Small intestine (tissue), 7 donors: ENCODE data around the gene NSMCE1. TPM values are rescaled to one million over a fixed set of nuclear protein-coding genes. Genes with fewer than 3 reads are reported as not detected.
A peak's percentile ranks its signal among the peaks of the same experiment; 100 is the strongest.

Experiments used
- DNase-seq, 2 donors: peaks; one replicate each; pipeline versions ENCODE4 v3.0.0 to v3.0.0-alpha.2; 2013
- FAIRE-seq: peaks from 2 replicates; lab custom pipeline; 2012; peaks lifted over from hg19 to GRCh38; lab: Jason Lieb, UNC
- H3K27ac ChIP-seq, 3 donors: one replicate each; pipeline ENCODE4 v1.5.1; 2013; ENCODE audit warnings: low read length in 2 of 3, mild to moderate bottlenecking in 2 of 3, control low read depth in 1 of 3, inconsistent platforms in 1 of 3, low read depth in 1 of 3, moderate library complexity in 1 of 3
- H3K27me3 ChIP-seq, 3 donors: one replicate each; pipeline ENCODE4 v1.6.1; 2013; ENCODE audit warnings: low read length in 3 of 3, inconsistent platforms in 1 of 3; ENCODE audit not compliant: control insufficient read depth in 3 of 3, insufficient read depth in 3 of 3
- H3K36me3 ChIP-seq, 3 donors: one replicate each; pipeline ENCODE4 v1.6.1; 2013; ENCODE audit warnings: low read length in 3 of 3, inconsistent platforms in 1 of 3, low read depth in 1 of 3, mild to moderate bottlenecking in 1 of 3, moderate library complexity in 1 of 3; ENCODE audit not compliant: control insufficient read depth in 3 of 3, insufficient read depth in 2 of 3
- H3K4me1 ChIP-seq, 3 donors: one replicate each; pipeline ENCODE4 v1.6.1; 2013; ENCODE audit warnings: low read length in 2 of 3, inconsistent platforms in 1 of 3, low read depth in 1 of 3, mild to moderate bottlenecking in 1 of 3, moderate library complexity in 1 of 3; ENCODE audit not compliant: control insufficient read depth in 3 of 3, insufficient read depth in 2 of 3
- H3K4me3 ChIP-seq, 3 donors: one replicate each; pipeline ENCODE4 v1.5.1; 2013; ENCODE audit warnings: low read length in 3 of 3, control low read depth in 1 of 3, inconsistent platforms in 1 of 3, low read depth in 1 of 3, mild to moderate bottlenecking in 1 of 3, moderate library complexity in 1 of 3
- H3K9me3 ChIP-seq, 2 donors: one replicate each; pipeline ENCODE4 v1.6.1; 2013; ENCODE audit warnings: low read depth in 1 of 2, low read length in 1 of 2; ENCODE audit not compliant: control insufficient read depth in 2 of 2, insufficient read depth in 1 of 2
- WGBS, 3 donors: extraction: QIAGEN DNeasy Blood & Tissue Kit; methylation state at CpG; one replicate each; pipeline ENCODE4 v1.1.7; 2013; 5-methylcytosine and 5-hydroxymethylcytosine counted together
- polyA plus RNA-seq, 4 donors: library from polyadenylated mRNA; stranded (reverse) in 3 of 4; unstranded in 1 of 4; fragments of 200-250 nt in 3 of 4; fragments of 120-200 nt in 1 of 4; gene quantifications; one replicate each; pipeline versions ENCODE4 v1.2.1 to v1.2.3, GENCODE V29; 2013
- donor health status: healthy with polysubstance abuse.
- donor health status: control.
- donor health status: control.
- donor health status: Bipolar disorder and iron deficiency.
- donor health status: healthy.

NSMCE1 gene
- polyA plus RNA-seq, 4 donors, result 37.8 to 66.1 (median 52.3) TPM

DNA sequence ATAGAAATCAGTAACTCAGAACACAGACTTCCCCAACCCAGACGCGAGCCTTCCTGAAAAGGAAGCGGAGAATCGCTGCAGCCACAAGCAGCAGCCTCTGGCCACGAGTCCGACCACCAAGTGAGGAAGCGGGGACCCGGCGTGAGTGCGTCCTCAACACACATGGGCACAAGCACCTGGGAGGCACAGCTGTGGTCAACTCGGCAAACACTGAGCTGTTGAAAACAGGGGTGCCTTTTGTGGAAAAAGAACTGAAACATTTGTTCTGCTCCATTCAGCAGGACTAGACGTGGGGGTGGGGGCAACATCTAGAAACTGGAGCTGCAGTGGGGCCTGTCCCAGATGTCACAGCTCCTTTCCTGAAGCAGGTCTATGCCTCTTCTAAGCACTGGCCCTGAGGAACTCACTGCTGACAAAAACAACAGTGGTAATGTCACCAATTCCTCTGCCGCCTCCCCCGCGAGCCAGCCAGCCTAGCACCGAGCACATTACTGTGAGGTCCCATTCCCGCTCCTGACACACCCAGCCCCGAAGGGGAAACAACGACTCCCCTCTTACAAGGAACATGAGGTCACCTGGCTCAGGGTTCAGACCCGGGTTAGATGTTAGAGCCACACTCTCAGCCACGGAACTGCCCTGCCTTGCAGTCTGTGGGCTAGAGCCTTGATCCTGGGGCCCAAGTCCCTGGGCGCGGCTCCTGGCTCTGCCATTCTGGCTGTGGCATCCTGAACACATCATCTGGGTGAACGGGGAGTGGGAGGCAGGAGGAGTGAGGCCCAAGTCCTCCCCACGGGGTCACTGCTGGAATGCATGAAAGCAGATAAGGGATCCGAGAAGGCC lies 36.3 kb downstream of the NSMCE1 start:
- DNase-seq (peak; percentile 64 to 90), FAIRE-seq (no peak)
- Histone ChIP-seq H3K27ac (peak overlapping the region; percentile 41 to 76 (median 75)), H3K9me3 (no peaks in the 10 kb centered on the region), H3K36me3 (peaks cover 0 to 63% (median 0%) of the 10 kb centered on the region in 3 donors), H3K4me3 (no peak overlapping the region), H3K27me3 (no peaks in the 10 kb centered on the region), H3K4me1 (peaks cover 13 to 57% (median 19%) of the 10 kb centered on the region in 3 donors)
- WGBS, 3 donors, result 51 to 63% (median 51%) methylated on average over 26 of the region's 26 CpGs

DNA sequence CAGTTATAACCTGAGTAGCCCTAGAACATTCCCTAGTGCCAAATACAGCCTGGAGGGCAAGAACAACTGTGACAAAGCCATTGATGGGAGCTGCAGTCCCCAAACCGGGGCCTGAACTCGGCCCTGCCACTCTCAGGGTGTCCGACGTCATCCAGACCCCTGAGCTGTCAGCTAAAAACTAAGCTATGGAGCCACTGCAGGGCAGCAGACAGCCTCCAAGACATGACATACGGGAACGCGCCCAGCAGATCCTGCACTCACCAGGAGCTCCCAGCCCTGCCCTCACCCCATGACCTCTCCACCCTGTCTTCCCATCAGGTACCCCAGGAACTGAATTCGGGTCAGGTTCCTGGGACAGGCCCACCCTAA lies 36.9 kb downstream of the NSMCE1 start:
- H3K4me3 ChIP-seq, result no peak overlapping the region
- peaks cover 0 to 67% (median 0%) of the 10 kb centered on the region in 3 donors for H3K36me3 ChIP-seq
- no peaks in the 10 kb centered on the region for H3K27me3 ChIP-seq
- DNase-seq, result no peak
- FAIRE-seq, result no peak
- whole genome bisulfite sequencing, 3 donors, result 78 to 91% (median 81%) methylated on average over 7 to 8 of the region's 8 CpGs
- H3K4me1 ChIP-seq, result peaks cover 13 to 63% (median 19%) of the 10 kb centered on the region in 3 donors
- peak overlapping the region; percentile 41 to 76 (median 75) for H3K27ac ChIP-seq
- H3K9me3 ChIP-seq, result no peaks in the 10 kb centered on the region

DNA sequence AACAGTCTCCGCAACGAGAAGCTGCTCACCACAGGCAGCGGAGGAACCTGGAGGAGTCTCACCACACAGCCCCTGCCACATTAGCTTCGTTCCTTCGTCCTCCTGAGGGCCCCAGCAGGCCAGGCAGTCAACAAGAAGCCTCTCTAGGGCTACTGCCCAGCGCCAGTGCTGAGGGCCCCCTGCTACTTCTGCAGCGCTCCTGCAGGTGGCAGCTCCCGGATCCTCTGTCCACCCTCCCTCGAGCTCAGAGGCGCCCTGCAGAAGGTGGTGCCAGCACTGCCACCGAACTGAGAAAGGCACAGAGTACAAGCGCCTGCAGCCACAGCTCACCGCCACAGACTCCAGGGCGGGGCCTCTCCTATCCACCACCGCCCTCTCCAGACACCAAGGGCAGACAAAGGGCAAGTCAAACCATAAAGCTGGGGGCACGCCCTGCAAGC lies 38.0 kb downstream of the NSMCE1 start:
- Histone ChIP-seq H3K27me3 (no peaks in the 10 kb centered on the region), H3K27ac (peak overlapping the region; percentile 65 to 87 (median 85)), H3K4me1 (peaks cover 13 to 66% (median 19%) of the 10 kb centered on the region in 3 donors), H3K36me3 (peaks cover 0 to 67% (median 0%) of the 10 kb centered on the region in 3 donors), H3K4me3 (no peak overlapping the region), H3K9me3 (no peaks in the 10 kb centered on the region)
- WGBS, 3 donors, result 20 to 61% (median 36%) methylated on average over 16 of the region's 16 CpGs
- FAIRE-seq, result no peak
- peak; percentile 89 to 98 for DNase-seq

DNA sequence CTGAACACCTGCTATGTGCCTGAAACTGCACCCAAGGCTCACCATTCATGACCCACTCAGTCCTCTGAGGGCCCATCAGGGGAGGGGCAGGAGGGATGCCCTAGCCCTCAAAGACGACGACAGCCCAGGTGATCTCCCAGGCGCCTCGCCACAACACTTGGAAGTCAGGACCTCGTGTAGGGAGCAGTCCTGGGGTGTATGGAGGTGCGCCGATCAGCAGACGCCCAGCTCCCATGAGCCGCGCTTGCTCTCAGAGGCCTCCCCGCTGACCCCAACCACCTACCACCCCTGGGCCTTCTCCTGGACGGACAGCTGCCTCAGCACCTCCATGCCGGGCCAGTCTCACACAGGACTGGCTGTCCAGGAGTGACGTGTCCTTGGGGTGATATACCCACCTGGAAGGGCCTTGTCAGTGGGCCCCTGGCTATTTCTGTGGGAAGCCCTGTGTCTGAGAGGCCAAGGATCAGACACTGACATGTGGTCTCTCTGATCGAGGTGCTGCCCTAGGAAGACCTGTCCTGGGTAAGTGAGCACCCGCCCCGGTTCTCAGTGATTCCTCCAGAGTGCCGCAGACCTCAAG lies 38.6 kb downstream of the NSMCE1 start:
- DNase-seq (no peak), FAIRE-seq (no peak)
- Histone ChIP-seq H3K4me1 (peaks cover 13 to 66% (median 19%) of the 10 kb centered on the region in 3 donors), H3K4me3 (no peak overlapping the region), H3K27me3 (no peaks in the 10 kb centered on the region), H3K9me3 (no peaks in the 10 kb centered on the region), H3K36me3 (peaks cover 0 to 70% (median 0%) of the 10 kb centered on the region in 3 donors), H3K27ac (peak overlapping the region; percentile 65 to 87 (median 85))
- WGBS, 3 donors, result 85 to 93% (median 89%) methylated on average over 17 to 18 of the region's 18 CpGs

DNA sequence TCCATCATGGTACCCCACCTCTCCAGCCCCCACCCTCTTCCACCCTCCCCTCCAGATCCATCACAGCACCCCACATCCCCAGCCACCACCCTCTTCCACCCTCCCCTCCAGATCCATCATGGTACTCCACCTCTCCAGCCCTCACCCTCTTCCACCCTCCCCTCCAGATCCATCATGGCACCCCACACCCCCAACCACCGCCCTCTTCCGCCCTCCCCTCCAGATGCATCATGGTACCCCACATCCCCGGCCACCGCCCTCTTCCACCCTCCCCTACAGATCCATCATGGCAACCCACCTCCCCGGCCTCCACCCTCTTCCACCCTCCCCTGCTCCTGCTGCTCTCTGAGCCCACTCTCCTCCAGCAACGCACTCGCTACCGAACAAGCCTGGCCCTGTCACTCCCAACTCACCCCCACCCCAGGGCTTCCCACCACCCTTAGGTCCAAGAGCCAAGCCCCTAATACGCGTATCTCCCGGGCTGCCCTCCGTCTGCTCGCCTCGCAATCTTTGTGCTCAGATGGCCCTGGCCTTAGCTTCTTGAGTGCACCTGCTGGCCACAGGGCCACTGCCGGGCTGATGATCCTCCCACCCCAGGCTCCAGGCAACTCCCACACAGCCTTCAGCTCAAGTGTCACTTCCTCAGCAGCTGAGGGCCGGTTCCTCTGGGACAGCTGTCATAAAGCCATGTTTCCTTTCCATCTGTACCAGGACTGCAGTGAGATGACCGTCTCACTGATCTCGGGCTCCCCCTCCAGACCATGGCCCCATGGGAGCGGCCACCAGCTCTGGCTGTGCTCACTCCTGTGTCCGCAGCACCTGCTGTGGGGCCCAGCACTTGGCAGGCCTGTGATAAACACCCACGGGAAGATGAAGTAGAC lies 39.7 kb downstream of the NSMCE1 start:
- peaks cover 13 to 67% (median 19%) of the 10 kb centered on the region in 3 donors for H3K4me1 ChIP-seq
- no peak overlapping the region for H3K4me3 ChIP-seq
- peak; percentile 41 to 87 for DNase-seq
- FAIRE-seq, result no peak
- WGBS, 3 donors, result 73 to 78% (median 74%) methylated on average over 21 of the region's 21 CpGs
- no peaks in the 10 kb centered on the region for H3K27me3 ChIP-seq
- H3K36me3 ChIP-seq, result peaks cover 0 to 73% (median 0%) of the 10 kb centered on the region in 3 donors
- no peaks in the 10 kb centered on the region for H3K9me3 ChIP-seq
- peak overlapping the region in 1 of 3 donors; percentile 87 for H3K27ac ChIP-seq

DNA sequence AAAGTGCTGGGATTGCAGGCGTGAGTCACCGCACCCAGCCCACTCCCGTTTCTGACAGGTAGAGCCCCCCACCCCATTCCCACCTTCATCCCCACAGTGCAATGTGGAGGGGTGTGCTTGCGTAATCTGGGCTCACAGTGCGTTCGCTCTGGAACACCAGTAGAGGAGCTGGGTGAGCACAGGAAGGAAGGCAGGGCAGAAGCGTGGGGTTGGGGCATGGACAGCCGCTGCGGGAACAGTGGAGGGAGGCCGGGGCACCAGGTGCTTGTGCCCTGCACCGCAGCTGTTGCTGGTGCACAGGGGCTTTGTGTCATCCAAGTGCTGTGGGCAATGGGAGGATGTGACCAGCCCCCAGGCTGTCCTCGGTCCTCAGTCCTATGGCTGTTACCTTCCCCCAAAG lies 40.5 kb downstream of the NSMCE1 start:
- Histone ChIP-seq H3K4me1 (peaks cover 13 to 67% (median 19%) of the 10 kb centered on the region in 3 donors), H3K36me3 (peaks cover 0 to 74% (median 0%) of the 10 kb centered on the region in 3 donors), H3K4me3 (no peak overlapping the region), H3K27me3 (no peaks in the 10 kb centered on the region), H3K9me3 (no peaks in the 10 kb centered on the region), H3K27ac (peak overlapping the region in 1 of 3 donors; percentile 33)
- WGBS, 3 donors, result 85% methylated on average over 12 of the region's 12 CpGs
- FAIRE-seq (no peak), DNase-seq (no peak)

DNA sequence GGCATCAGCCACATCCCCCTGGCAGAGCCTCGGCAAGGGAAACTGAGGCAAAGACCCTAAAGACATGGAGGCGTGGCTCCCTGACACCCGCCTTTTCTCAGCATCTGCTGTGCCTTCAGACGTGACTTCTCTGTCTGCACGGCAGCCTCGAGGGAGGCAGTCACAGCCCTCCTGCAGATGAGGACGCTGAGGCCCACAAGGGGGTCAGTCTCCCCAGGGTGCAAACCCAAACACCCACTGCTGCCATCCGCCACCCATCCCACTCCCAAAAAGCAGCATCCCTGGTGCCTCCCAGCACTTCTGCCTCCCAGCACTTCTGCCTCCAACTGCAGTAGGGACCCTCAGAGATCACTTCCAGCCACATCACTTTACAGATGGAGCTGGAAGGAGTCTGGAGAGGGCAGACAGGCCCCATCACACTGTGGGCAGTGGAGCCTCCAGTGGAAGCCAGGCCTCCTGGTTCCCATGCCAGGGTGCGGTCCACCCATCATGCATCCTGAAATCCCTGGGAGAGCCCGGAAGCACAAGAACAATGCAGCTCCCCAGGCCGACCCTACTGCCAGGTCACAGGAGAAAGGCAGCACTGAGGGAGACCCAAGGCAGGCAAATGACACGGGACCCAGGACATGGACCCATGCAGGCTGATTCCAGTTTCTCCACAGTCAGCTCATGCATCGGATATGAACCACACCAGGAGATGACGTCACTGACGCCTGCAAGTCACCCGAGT lies 41.4 kb downstream of the NSMCE1 start:
- no peaks in the 10 kb centered on the region for H3K9me3 ChIP-seq
- DNase-seq, result no peak
- peaks cover 0 to 76% (median 0%) of the 10 kb centered on the region in 3 donors for H3K36me3 ChIP-seq
- no peak for FAIRE-seq
- peaks cover 13 to 59% (median 19%) of the 10 kb centered on the region in 3 donors for H3K4me1 ChIP-seq
- H3K27ac ChIP-seq, result peak overlapping the region; percentile 34 to 92 (median 74)
- H3K27me3 ChIP-seq, result no peaks in the 10 kb centered on the region
- 68 to 79% (median 74%) methylated on average over 16 of the region's 16 CpGs for WGBS, 3 donors
- no peak overlapping the region for H3K4me3 ChIP-seq
